H1 (cell line): ENCODE data around the gene TBPL2. TPM values are rescaled to one million over a fixed set of nuclear protein-coding genes. Genes with fewer than 3 reads are reported as not detected.

Source experiments
- CHD7 ChIP-seq: fragments of 300-600 bp; sonication (generic); IDR thresholded peaks from 2 replicates; pipeline ENCODE4 v1.7.1; 2012; ENCODE audit warnings: low read length, moderate library complexity, mild to moderate bottlenecking, inconsistent platforms; ENCODE audit not compliant: insufficient replicate concordance
- MAFK ChIP-seq: IDR thresholded peaks from 2 replicates; pipeline ENCODE4 v1.6.1; 2012; ENCODE audit warnings: low read depth, mild to moderate bottlenecking, improper control_type of control experiment, low read length
- RXRA ChIP-seq: IDR thresholded peaks from 2 replicates; pipeline ENCODE4 v1.6.1; 2011; ENCODE audit warnings: low read depth, mild to moderate bottlenecking, low read length, moderate library complexity; ENCODE audit not compliant: insufficient read depth
- SAP30 ChIP-seq: fragments of 300-600 bp; sonication (generic); IDR thresholded peaks from 2 replicates; pipeline ENCODE4 v1.7.1; 2012; ENCODE audit warnings: low read length, moderate library complexity, mild to moderate bottlenecking, inconsistent platforms; ENCODE audit not compliant: insufficient read depth, insufficient replicate concordance
- polyA plus RNA-seq, 7 experiments: library from polyadenylated mRNA; depleted of rRNA in 3 of 7; stranded (reverse) in 5 of 7; unstranded in 2 of 7; fragments of >200 nt in 5 of 7; fragments of 200-250 nt in 2 of 7; gene quantifications; 1 replicate in 5 of 7; 2 replicates in 1 of 7; 4 replicates in 1 of 7; pipeline versions ENCODE4 v1.2.1 to v1.2.3, GENCODE V29; 2011 to 2013; ENCODE audit warnings: missing spikeins in 2 of 7, mixed read lengths in 2 of 7
- total RNA-seq: library from RNA; stranded (reverse); fragmentation: NEBNext Ultra II Directional; extraction: Animal tissue kit (Norgen Biotek cat#: 25700); gene quantifications from 2 replicates; pipeline ENCODE4 v1.2.1, GENCODE V29; 2021
- TF ChIP-seq, protein P1 (sequence below): IDR thresholded peaks from 2 replicates; pipeline ENCODE4 v1.6.1; 2012; ENCODE audit warnings: low read length, inconsistent platforms

TBPL2 gene
- total and polyA plus RNA-seq, 2 of the 8 experiments (the other 6 are each of a cell fraction or from before 2014, with no cell fraction given), result 0.03 TPM; not detected in 1

- TF ChIP-seq CHD7 (no peak), RXRA (no peak), MAFK (no peak), SAP30 (no peak)
- TF ChIP-seq, protein P1, sequence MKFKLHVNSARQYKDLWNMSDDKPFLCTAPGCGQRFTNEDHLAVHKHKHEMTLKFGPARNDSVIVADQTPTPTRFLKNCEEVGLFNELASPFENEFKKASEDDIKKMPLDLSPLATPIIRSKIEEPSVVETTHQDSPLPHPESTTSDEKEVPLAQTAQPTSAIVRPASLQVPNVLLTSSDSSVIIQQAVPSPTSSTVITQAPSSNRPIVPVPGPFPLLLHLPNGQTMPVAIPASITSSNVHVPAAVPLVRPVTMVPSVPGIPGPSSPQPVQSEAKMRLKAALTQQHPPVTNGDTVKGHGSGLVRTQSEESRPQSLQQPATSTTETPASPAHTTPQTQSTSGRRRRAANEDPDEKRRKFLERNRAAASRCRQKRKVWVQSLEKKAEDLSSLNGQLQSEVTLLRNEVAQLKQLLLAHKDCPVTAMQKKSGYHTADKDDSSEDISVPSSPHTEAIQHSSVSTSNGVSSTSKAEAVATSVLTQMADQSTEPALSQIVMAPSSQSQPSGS, result no peak
These were observed 47.8 kb upstream of the TBPL2 start (continued) for GRCh38 chr14:55488204-55488603.
